WERI-Rb-1 (cell line): ENCODE data around the gene PTPRN2.
"Not testable (repeated sequence)": the region's sequence is repeated elsewhere in the genome, so short reads cannot be mapped to it uniquely, and the experiment has no call there.

Source experiments
- DNase-seq: peaks from one replicate; pipeline ENCODE4 v3.0.0-alpha.2; 2020
- H3K27ac ChIP-seq: fragments of 250-450 bp; sonication (Bioruptor Pico); 2 replicates; pipeline ENCODE4 v1.5.1; 2020; ENCODE audit warnings: mild to moderate bottlenecking, moderate library complexity
- H3K27me3 ChIP-seq: fragments of 250-450 bp; sonication (Bioruptor Pico); 2 replicates; pipeline ENCODE4 v1.5.1; 2021; ENCODE audit warnings: mild to moderate bottlenecking, low read depth, moderate library complexity; ENCODE audit not compliant: insufficient read depth, severe bottlenecking
- H3K36me3 ChIP-seq: fragments of 250-450 bp; sonication (Bioruptor Pico); 2 replicates; pipeline ENCODE4 v1.5.1; 2020; ENCODE audit warnings: mild to moderate bottlenecking, moderate library complexity
- H3K4me3 ChIP-seq: 2 replicates; pipeline ENCODE4 v1.5.1; 2011; ENCODE audit warnings: low read depth, mild to moderate bottlenecking, control low read depth, low read length
- H3K9me3 ChIP-seq: fragments of 250-450 bp; sonication (Bioruptor Pico); 2 replicates; pipeline ENCODE4 v1.5.1; 2021; ENCODE audit warnings: mild to moderate bottlenecking, moderate library complexity; ENCODE audit not compliant: severe bottlenecking
- TF ChIP-seq, protein P1 (sequence below): IDR thresholded peaks from 2 replicates; pipeline ENCODE4 v1.5.1; 2011; ENCODE audit warnings: low read depth, mild to moderate bottlenecking, control low read depth, inconsistent platforms, low read length

The PTPRN2 gene

DNA sequence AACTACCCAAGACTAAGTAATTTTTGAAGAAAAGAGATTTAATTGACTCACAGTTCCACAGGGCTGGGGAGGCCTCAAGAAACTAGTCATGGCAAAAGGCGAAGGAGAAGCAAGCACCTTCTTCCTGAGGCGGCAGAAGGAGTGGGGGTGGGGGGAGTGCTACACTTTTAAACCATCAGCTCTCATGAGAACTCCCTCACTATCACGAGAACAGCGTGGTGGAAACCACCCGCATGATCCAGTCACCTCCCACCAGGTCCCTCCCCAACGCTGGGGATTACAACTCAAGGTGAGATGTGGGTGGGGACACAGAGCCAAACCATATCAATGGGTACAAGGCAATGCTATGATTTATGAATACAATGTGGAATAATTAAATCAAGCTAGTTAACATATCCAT lies 241.9 kb downstream of the PTPRN2 start:
- Histone ChIP-seq H3K36me3 (no peaks in the 10 kb centered on the region), H3K27ac (no peak overlapping the region), H3K9me3 (no peaks in the 10 kb centered on the region), H3K27me3 (no peaks in the 10 kb centered on the region), H3K4me3 (no peak overlapping the region)
- TF ChIP-seq, protein P1, sequence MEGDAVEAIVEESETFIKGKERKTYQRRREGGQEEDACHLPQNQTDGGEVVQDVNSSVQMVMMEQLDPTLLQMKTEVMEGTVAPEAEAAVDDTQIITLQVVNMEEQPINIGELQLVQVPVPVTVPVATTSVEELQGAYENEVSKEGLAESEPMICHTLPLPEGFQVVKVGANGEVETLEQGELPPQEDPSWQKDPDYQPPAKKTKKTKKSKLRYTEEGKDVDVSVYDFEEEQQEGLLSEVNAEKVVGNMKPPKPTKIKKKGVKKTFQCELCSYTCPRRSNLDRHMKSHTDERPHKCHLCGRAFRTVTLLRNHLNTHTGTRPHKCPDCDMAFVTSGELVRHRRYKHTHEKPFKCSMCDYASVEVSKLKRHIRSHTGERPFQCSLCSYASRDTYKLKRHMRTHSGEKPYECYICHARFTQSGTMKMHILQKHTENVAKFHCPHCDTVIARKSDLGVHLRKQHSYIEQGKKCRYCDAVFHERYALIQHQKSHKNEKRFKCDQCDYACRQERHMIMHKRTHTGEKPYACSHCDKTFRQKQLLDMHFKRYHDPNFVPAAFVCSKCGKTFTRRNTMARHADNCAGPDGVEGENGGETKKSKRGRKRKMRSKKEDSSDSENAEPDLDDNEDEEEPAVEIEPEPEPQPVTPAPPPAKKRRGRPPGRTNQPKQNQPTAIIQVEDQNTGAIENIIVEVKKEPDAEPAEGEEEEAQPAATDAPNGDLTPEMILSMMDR: no peak
- no peak for DNase-seq

DNA sequence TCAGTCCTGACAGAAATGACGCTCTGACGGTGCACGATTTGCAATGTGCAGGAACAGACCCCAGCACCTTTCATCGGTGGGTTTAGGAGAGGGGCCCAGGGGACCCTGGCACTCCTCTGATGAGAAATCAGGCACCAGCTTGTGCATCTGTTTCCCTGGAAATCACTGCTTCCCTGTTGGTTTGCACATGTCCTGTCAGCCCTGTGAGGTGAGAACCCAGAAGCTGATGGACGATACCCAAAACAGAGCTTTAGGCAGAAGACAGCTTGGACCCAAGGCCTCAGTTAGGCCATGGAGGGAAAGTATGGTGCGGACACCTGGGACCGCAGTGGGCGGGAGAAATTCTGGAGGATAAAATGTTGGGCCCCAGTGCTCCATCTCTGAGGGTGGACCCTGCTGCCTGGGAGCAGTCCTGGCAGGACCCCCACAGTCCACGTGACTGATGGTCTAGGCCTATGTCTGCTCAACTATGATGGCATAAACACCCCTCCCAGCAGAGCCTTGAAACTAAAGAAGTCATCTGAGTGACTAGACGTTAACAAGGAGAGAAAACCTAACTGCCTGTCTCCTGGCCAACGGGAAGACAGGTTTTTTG lies 242.8 kb downstream of the PTPRN2 start:
- TF ChIP-seq, protein P1: no peak
- H3K9me3 ChIP-seq: no peaks in the 10 kb centered on the region
- no peak overlapping the region for H3K4me3 ChIP-seq
- no peak overlapping the region for H3K27ac ChIP-seq
- no peaks in the 10 kb centered on the region for H3K27me3 ChIP-seq
- H3K36me3 ChIP-seq: no peaks in the 10 kb centered on the region
- DNase-seq: no peak

DNA sequence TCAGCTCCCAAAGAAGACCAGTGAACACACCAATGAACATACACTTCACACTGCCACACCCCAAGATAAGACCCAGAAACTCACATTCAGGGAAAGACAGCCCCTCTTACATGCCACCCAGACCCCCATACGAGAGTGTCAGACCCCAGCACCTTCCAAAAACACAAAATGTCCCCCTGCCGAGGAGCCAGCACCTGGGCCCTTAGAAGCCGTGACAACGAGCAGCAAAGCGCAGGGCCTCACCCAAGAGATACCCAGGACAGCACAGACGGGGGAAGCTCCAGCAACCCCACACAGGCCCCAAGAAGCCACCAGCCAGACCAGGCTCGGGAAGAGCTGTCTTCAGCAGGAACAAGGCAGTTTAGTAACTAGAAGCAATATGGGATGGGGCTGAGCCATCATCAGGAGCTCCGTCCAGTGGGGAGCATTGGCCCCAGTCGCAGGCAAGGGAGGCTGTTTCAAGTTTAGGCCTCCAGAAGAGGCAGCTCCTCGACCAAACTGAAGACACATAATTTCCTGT lies 243.6 kb downstream of the PTPRN2 start:
- H3K4me3 ChIP-seq: no peak overlapping the region
- no peaks in the 10 kb centered on the region for H3K36me3 ChIP-seq
- H3K27me3 ChIP-seq: no peaks in the 10 kb centered on the region
- DNase-seq: no peak
- H3K27ac ChIP-seq: no peak overlapping the region
- TF ChIP-seq, protein P1: no peak
- H3K9me3 ChIP-seq: no peaks in the 10 kb centered on the region

DNA sequence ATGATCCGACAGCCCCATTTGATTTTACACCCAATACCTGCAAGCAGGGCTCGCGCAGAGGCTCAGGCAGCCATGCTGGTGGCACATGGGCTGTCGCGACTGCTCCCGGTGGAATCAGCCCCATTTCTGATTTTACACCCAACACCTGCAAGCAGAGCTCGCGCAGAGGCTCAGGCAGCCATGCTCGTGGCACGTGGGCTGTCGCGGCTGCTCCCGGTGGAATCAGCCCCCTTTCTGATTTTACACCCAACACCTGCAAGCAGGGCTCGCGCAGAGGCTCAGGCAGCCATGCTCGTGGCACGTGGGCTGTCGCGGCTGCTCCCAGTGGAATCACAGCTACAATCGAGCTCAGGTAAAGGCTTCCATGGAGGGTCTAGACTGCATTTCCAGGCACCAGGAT lies 244.1 kb downstream of the PTPRN2 start:
- Histone ChIP-seq H3K36me3 (no peaks in the 10 kb centered on the region), H3K9me3 (no peaks in the 10 kb centered on the region), H3K27ac (no peak overlapping the region), H3K27me3 (no peaks in the 10 kb centered on the region), H3K4me3 (no peak overlapping the region)
- TF ChIP-seq, protein P1: no peak
- no peak for DNase-seq

- not testable (repeated sequence) for DNase-seq, H3K27ac ChIP-seq, H3K9me3 ChIP-seq, H3K36me3 ChIP-seq, H3K4me3 ChIP-seq, H3K27me3 ChIP-seq
Observed at GRCh38 chr7:158341097-158341496, 246.5 kb downstream of the PTPRN2 start.

DNA sequence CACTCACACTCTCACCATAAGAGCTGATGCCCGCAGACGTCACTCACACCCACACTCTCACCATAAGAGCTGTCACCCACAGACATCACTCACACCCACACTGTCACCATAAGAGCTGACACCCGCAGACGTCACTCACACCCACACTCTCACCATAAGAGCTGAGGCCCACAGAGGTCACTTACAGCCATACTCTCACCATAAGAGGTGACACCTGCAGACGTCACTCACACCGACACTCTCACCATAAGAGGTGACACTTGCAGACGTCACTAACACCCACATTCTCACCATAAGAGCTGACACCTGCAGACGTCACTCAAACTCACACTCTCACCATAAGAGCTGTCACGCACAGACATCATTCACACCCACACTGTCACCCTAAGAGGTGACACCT lies 250.7 kb downstream of the PTPRN2 start:
- not testable (repeated sequence) for H3K9me3 ChIP-seq, H3K4me3 ChIP-seq, H3K27ac ChIP-seq, H3K36me3 ChIP-seq, DNase-seq, H3K27me3 ChIP-seq

GRCh38 chr7:158332516-158332915 lies 255.1 kb downstream of the PTPRN2 start:
- DNase-seq, H3K36me3 ChIP-seq, H3K9me3 ChIP-seq, H3K4me3 ChIP-seq, H3K27ac ChIP-seq, H3K27me3 ChIP-seq: not testable (repeated sequence)

DNA sequence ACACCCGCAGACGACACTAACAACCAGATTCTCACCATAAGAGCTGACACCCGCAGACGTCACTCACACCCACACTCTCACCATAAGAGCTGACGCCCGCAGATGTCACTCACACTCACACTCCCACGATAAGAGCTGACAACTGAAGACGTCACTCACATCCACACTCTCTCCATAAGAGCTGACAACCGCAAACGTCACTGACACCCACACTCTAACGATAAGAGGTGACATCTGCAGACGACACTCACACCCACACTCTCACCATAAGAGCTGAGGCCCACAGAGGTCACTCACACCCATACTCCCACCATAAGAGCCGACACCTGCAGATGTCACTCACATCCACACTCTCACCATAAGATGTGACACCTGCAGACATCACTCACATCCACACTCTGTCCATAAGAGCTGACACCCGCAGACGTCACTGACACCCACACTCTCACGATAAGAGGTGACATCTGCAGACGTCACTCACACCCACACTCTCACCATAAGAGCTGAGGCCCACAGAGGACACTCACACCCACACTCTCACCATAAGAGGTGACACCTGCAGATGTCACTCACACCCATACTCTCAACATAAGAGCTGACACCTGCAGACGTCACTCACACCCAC lies 255.7 kb downstream of the PTPRN2 start:
- not testable (repeated sequence) for H3K27ac ChIP-seq, H3K4me3 ChIP-seq, H3K27me3 ChIP-seq, DNase-seq, H3K9me3 ChIP-seq, H3K36me3 ChIP-seq
